Caco-2 (cell line): Measurements from ENCODE around the gene IGFBP6. TPM values are rescaled to one million over a fixed set of nuclear protein-coding genes. Genes with fewer than 3 reads are reported as not detected.

Source experiments
- BruUV-seq: library from RNA; stranded (reverse); fragments of 400-500 nt; replicated peaks from 2 replicates; lab custom pipeline; 2021; lab: Mats Ljungman, UMichigan
- CTCF ChIA-PET: fragments of 300-600 bp; sonication (Branson Sonifier 250); formaldehyde crosslinking; loops from one replicate; lab custom pipeline; 2022; ENCODE audit warnings: antibody characterized with exemption; lab: Charles Lee
- POLR2A ChIA-PET: fragments of 300-600 bp; sonication (Branson Sonifier 250); formaldehyde crosslinking; loops from one replicate; lab custom pipeline; 2022; ENCODE audit warnings: antibody characterized with exemption; lab: Charles Lee
- DNase-seq, 2 experiments: peaks; one replicate each; pipeline versions ENCODE4 v3.0.0 to v3.0.0-alpha.2; 2020 to 2022
- H3K27me3 ChIP-seq: replicated peaks from 2 replicates; pipeline ENCODE4 v1.6.0; 2011; ENCODE audit warnings: low read length; ENCODE audit not compliant: control insufficient read depth, insufficient read depth
- H3K36me3 ChIP-seq: 2 replicates; pipeline ENCODE4 v1.5.1; 2011; ENCODE audit warnings: low read length; ENCODE audit not compliant: control insufficient read depth, insufficient read depth
- H3K4me1 ChIP-seq: fragments of 250-450 bp; sonication (Bioruptor Pico); 2 replicates; pipeline ENCODE4 v1.5.1; 2020; ENCODE audit warnings: mild to moderate bottlenecking
- H3K4me3 ChIP-seq: 2 replicates; pipeline ENCODE4 v1.5.1; 2011; ENCODE audit warnings: low read depth, mild to moderate bottlenecking, control low read depth, low read length
- H3K9me3 ChIP-seq: fragments of 250-450 bp; sonication (Bioruptor Pico); 2 replicates; pipeline ENCODE4 v1.5.1; 2020; ENCODE audit warnings: mild to moderate bottlenecking, moderate library complexity
- H3K27ac Mint-ChIP-seq: one replicate; pipeline ENCODE4 v1.8.0; 2022; ENCODE audit warnings: mixed read lengths; ENCODE audit not compliant: unreplicated experiment
- H3K27me3 Mint-ChIP-seq: one replicate; pipeline ENCODE4 v1.8.0; 2022; ENCODE audit warnings: mixed read lengths; ENCODE audit not compliant: insufficient read depth, unreplicated experiment
- H3K36me3 Mint-ChIP-seq: one replicate; pipeline ENCODE4 v1.8.0; 2022; ENCODE audit warnings: mild to moderate bottlenecking, mixed read lengths; ENCODE audit not compliant: insufficient read depth, unreplicated experiment
- H3K4me1 Mint-ChIP-seq: one replicate; pipeline ENCODE4 v1.8.0; 2022; ENCODE audit warnings: low read depth, mixed read lengths; ENCODE audit not compliant: unreplicated experiment
- H3K4me3 Mint-ChIP-seq: one replicate; pipeline ENCODE4 v1.8.0; 2022; ENCODE audit warnings: mild to moderate bottlenecking, moderate library complexity, mixed read lengths; ENCODE audit not compliant: unreplicated experiment
- H3K9me3 Mint-ChIP-seq: one replicate; pipeline ENCODE4 v1.8.0; 2022; ENCODE audit warnings: mixed read lengths; ENCODE audit not compliant: unreplicated experiment
- intact Hi-C: fragments of 100-400 bp; cut with micrococcal nuclease; formaldehyde crosslinking; loops from one replicate; pipeline ENCODE4 v1.10.0; 2022; ENCODE audit not compliant: unreplicated experiment
- total RNA-seq: library from RNA; stranded (reverse); gene quantifications from 2 replicates; pipeline ENCODE4 v1.2.3, GENCODE V29; 2022
- TF ChIP-seq, protein P1 (sequence below), 2 experiments: fragments of 200-600 bp in 1 of 2; IDR thresholded peaks; 1 replicate in 1 of 2; 2 replicates in 1 of 2; pipeline versions ENCODE4 v1.5.1 to v1.8.0; 2011 to 2022; ENCODE audit warnings: antibody characterized with exemption in 1 of 2, control low read depth in 1 of 2, inconsistent platforms in 1 of 2, low read depth in 1 of 2, low read length in 1 of 2, mild to moderate bottlenecking in 1 of 2, moderate library complexity in 1 of 2; ENCODE audit not compliant: insufficient read depth in 1 of 2, severe bottlenecking in 1 of 2, unreplicated experiment in 1 of 2

Gene IGFBP6
- total RNA-seq, 1 experiment from 2014 or later = 34.7 TPM

DNA sequence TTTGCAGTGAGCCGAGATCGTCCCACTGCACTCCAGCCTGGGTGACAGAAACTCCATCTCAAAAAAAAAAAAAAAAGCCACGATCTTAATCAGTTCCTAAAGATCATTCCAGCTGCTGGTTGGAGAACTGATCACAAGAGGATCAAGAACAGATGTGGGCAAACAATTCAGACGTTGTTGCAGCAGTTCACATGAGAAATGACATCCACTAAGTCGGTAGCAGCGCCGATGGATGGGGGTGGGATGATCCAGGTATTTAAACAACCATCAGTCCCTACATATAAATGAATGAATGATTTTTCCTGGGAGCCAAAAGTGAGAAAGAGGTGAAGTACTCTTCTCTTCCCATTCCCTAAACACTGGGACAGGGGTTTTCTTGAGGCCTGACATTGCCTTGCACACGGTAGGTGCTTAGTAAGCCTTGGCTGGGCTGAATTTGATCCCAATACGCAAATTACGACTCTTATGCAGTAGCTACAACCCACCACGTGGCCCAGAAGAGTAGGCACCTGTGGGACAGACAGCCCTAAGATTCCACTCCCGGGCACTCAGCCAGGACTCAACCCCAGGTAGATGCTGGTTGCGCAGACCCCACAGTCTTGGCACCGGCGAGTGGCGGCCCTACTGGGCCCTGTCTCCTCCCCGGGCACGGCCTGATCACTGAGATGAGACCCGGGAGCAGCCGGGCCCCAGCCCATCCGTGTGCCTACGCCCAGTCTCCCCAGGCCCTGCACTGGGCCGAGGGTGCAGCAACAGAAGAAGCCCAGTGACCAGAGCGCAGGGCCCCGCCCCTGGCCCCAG, 18.8 kb upstream of the IGFBP6 start:
- Mint-ChIP-seq H3K4me1 (peaks cover 11% of the 10 kb centered on the region), H3K27me3 (no peaks in the 10 kb centered on the region), H3K9me3 (no peaks in the 10 kb centered on the region), H3K27ac (peak overlapping the region; percentile 94), H3K4me3 (peak overlapping the region; percentile 89), H3K36me3 (peaks cover 12% of the 10 kb centered on the region)
- TF ChIP-seq, protein P1, sequence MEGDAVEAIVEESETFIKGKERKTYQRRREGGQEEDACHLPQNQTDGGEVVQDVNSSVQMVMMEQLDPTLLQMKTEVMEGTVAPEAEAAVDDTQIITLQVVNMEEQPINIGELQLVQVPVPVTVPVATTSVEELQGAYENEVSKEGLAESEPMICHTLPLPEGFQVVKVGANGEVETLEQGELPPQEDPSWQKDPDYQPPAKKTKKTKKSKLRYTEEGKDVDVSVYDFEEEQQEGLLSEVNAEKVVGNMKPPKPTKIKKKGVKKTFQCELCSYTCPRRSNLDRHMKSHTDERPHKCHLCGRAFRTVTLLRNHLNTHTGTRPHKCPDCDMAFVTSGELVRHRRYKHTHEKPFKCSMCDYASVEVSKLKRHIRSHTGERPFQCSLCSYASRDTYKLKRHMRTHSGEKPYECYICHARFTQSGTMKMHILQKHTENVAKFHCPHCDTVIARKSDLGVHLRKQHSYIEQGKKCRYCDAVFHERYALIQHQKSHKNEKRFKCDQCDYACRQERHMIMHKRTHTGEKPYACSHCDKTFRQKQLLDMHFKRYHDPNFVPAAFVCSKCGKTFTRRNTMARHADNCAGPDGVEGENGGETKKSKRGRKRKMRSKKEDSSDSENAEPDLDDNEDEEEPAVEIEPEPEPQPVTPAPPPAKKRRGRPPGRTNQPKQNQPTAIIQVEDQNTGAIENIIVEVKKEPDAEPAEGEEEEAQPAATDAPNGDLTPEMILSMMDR (IDR thresholded peaks at IDR 0.05; ENCODE audit: insufficient read depth in 1 of 2, low read depth in 1 of 2, low read length in 1 of 2, severe bottlenecking in 1 of 2, unreplicated experiment in 1 of 2) = peak in 1 of 2 experiments; percentile 8
- Histone ChIP-seq H3K9me3 (no peaks in the 10 kb centered on the region), H3K4me3 (peak overlapping the region; percentile 43), H3K36me3 (no peaks in the 10 kb centered on the region; the same call in 1 of the 2 replicates), H3K27me3 (no peaks in the 10 kb centered on the region), H3K4me1 (peaks cover 4% of the 10 kb centered on the region; the same call in 1 of the 2 replicates)
- DNase-seq = no peak
- intact Hi-C loops = loop anchor here (1.0 kb wide), 1 partner anchor 21 kb away; no protein-coding TSS in a partner anchor
- BruUV-seq = TSS peak; percentile 81
- POLR2A ChIA-PET = interaction anchor here (0.5 to 1.4 kb wide), 16 partner anchors 13 to 647 kb away, joined by 3 to 18 read pairs (median 5); partner anchors contain the start of genes AAAS, CSAD, EIF4B and PFDN5
- CTCF ChIA-PET = interaction anchor here (0.5 to 2.6 kb wide), 21 partner anchors 12 to 1053 kb away, joined by 3 to 47 read pairs (median 5); partner anchors contain the start of genes AAAS, CSAD, IGFBP6 and SOAT2

DNA sequence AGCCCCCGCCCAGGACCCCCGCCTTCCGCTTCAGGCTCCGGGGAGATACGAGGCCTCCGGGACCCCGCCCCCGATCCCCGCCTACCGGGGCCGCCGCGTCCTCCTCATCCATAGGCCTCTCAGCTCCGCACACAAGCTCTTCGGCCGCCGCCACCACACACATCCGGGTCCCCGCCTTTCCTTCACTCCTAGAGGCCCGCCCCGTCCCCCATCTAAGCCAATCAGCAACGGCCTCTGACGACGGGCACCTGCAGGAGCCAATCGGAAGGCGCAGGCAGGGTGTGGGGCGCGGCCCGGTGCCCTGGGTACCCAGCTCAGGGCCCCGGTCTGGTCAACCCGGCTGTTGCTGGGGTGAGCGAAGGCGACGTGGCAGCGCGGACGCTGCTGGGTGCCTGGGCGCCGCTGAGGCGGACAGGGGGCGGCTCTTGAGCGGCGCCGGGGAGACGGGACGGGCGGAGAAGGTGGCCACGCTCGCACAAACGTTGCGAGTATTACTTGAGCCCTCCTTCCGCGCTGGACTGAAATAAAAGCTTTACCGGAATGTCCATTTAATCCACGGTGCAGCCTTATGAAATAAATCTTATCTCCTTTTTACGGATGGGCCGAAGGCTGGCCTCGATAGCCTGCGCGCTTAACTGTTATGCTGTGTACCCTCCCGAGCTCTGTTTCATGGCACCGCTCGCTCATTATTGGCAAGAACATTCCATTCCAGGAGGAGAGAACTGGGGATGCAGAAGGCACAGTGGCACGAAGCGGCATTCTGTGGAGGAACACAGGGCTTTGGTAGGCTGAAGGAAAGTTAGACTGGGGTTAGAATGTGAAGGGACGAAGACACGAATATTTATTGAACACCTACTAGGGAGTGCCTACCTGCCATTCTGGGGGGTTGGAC, 18.0 kb upstream of the IGFBP6 start, which contains the start of gene SPRYD3:
Gene SPRYD3, minus strand, starts transcription at position 165 of the 892 bp plus-strand sequence. Its CDS starts 57 bp downstream, at position 108.
- POLR2A ChIA-PET = interaction anchor here (0.5 to 1.4 kb wide), 18 partner anchors 14 to 646 kb away, joined by 3 to 18 read pairs (median 5); partner anchors contain the start of genes AAAS, CSAD, EIF4B and PFDN5
- intact Hi-C loops = loop anchor here (1.0 kb wide), 1 partner anchor 20 kb away; no protein-coding TSS in a partner anchor
- Mint-ChIP-seq H3K27ac (peak within 1 kb of the TSS; percentile 94), H3K36me3 (peaks cover 12% of the 10 kb centered on the region), H3K9me3 (no peaks in the 10 kb centered on the region), H3K4me1 (peaks cover 11% of the 10 kb centered on the region), H3K27me3 (no peaks in the 10 kb centered on the region), H3K4me3 (peak within 1 kb of the TSS; percentile 89)
- no peaks in the 10 kb centered on the region; the same call in 1 of the 2 replicates for H3K36me3 ChIP-seq
- H3K4me1 ChIP-seq = peaks cover 4% of the 10 kb centered on the region; the same call in 1 of the 2 replicates
- TSS peak; percentile 94 for BruUV-seq
- peak; percentile 97 to 98 for DNase-seq
- TF ChIP-seq, protein P1 (IDR thresholded peaks at IDR 0.05; ENCODE audit: insufficient read depth in 1 of 2, low read depth in 1 of 2, low read length in 1 of 2, severe bottlenecking in 1 of 2, unreplicated experiment in 1 of 2) = no peak
- CTCF ChIA-PET = interaction anchor here (0.5 to 2.6 kb wide), 23 partner anchors 12 to 1054 kb away, joined by 3 to 47 read pairs (median 4); partner anchors contain the start of genes AAAS, CSAD, IGFBP6 and SOAT2
- H3K4me3 ChIP-seq = peak within 1 kb of the TSS; percentile 71
- peaks cover 6% of the 10 kb centered on the region; the same call in 1 of the 2 replicates for H3K9me3 ChIP-seq
- no peaks in the 10 kb centered on the region for H3K27me3 ChIP-seq
